ENCODE data around the gene PHYHD1. TPM values are rescaled to one million over a fixed set of nuclear protein-coding genes. Genes with fewer than 3 reads are reported as not detected.
"Not testable (repeated sequence)": the region's sequence is repeated elsewhere in the genome, so short reads cannot be mapped to it uniquely, and the experiment has no call there.

PHYHD1 gene
- total RNA-seq, 2 experiments from 2014 or later, result 1.1 to 1.4 TPM

- POLR2A ChIA-PET, result interaction anchor here (1.5 kb wide), 1 partner anchor 104 kb away, joined by 4 read pairs; the partner anchor contains the start of gene SPOUT1
- H3K9me3 Mint-ChIP-seq, result no peaks in the 10 kb centered on the region
- DNase-seq, result no peak
- H3K27me3 Mint-ChIP-seq, result no peaks in the 10 kb centered on the region
- no peaks in the 10 kb centered on the region for H3K36me3 Mint-ChIP-seq (ENCODE audit: low read depth)
- no peak overlapping the region for H3K4me3 Mint-ChIP-seq
- H3K27ac Mint-ChIP-seq, result no peak overlapping the region
- CTCF ChIA-PET, result interaction anchor here (0.6 to 1.2 kb wide), 3 partner anchors 19 to 72 kb away, joined by 3 to 6 read pairs (median 5); no protein-coding TSS in a partner anchor
- H3K4me1 Mint-ChIP-seq, result no peaks in the 10 kb centered on the region
These were observed 12.9 kb downstream of the PHYHD1 start for GRCh38 chr9:128933731-128934130.

DNA sequence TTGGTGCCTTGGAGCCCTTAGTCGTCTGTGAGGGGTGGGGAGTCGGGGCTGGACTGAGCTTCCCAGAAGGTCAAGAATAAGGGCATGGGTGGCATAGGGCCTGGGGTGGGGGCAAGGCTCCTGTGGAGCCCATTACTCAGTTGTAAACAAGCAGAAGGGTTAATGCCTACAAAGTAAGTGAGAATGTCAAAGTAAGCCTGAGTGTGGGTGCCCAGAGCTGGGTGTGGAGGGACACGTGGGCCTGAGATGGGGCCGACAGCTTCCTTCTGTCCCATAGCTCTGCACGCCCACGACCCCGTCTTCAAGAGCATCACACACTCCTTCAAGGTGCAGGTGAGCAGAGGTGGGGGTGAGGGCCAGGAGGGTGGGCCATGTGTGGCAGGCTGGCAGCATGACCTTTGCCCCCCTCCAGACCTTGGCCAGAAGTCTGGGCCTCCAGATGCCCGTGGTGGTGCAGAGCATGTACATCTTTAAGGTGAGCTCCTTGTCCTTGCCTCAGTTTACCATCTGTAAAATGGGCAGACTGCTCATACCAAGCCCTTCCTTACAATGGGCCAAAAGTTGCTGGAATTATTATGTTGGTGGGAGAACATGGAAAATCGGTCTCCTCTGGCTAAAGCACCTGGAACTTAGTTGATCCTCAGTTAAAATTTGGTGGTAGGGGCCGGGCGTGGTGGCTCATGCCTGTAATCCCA, 15.5 kb downstream of the PHYHD1 start:
- no peak overlapping the region for H3K4me3 Mint-ChIP-seq
- H3K27me3 Mint-ChIP-seq, result no peaks in the 10 kb centered on the region
- no peaks in the 10 kb centered on the region for H3K9me3 Mint-ChIP-seq
- no peaks in the 10 kb centered on the region for H3K4me1 Mint-ChIP-seq
- DNase-seq, result no peak
- ChIA-PET POLR2A (no interaction called here), CTCF (interaction anchor here (0.9 to 1.1 kb wide), 4 partner anchors 73 to 203 kb away, joined by 3 to 5 read pairs (median 3); partner anchors contain the start of gene SPOUT1)
- H3K27ac Mint-ChIP-seq, result no peak overlapping the region
- H3K36me3 Mint-ChIP-seq (ENCODE audit: low read depth), result no peaks in the 10 kb centered on the region

GRCh38 chr9:128937310-128938165, 16.8 kb downstream of the PHYHD1 start:
- POLR2A ChIA-PET, result interaction anchor here (0.8 kb wide), 1 partner anchor 12 kb away, joined by 3 read pairs; no protein-coding TSS in a partner anchor

DNA sequence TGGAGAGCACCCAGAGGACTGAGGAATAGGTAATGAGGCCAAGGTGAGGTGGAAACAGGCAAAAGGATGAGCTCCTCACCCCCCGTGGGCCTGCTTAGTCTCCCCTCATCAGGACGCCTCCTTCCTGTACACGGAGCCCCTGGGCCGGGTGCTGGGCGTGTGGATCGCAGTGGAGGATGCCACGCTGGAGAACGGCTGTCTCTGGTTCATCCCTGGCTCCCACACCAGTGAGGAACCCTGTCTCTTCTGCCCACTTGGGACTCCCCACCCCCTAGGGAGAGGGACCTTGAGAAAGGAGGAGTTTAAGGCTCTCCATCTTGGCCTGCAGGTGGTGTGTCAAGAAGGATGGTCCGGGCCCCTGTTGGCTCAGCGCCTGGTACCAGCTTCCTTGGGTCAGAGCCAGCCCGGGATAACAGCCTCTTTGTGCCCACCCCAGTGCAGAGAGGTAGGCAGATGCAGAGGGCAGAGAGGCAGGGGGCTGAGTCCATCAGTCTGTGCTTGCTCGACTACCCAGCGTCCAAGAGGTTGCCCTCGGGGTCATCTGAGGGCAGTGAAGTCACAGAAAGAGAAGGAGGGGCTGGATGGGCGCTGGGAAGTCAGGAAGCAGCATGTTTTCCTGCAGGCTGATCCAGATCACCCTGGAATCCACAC, 19.6 kb downstream of the PHYHD1 start:
- ChIA-PET POLR2A (no interaction called here), CTCF (no interaction called here)
- H3K36me3 Mint-ChIP-seq (ENCODE audit: low read depth), result no peaks in the 10 kb centered on the region
- H3K4me3 Mint-ChIP-seq, result no peak overlapping the region
- DNase-seq, result no peak
- H3K4me1 Mint-ChIP-seq, result no peaks in the 10 kb centered on the region
- no peak overlapping the region for H3K27ac Mint-ChIP-seq
- H3K9me3 Mint-ChIP-seq, result no peaks in the 10 kb centered on the region
- H3K27me3 Mint-ChIP-seq, result no peaks in the 10 kb centered on the region

More at GRCh38 chr9:128937310-128938165, 16.8 kb downstream of the PHYHD1 start:
- no peaks in the 10 kb centered on the region for H3K4me1 Mint-ChIP-seq
- CTCF ChIA-PET, result interaction anchor here (0.6 to 1.3 kb wide), 3 partner anchors 63 to 201 kb away, joined by 3 to 4 read pairs (median 3); no protein-coding TSS in a partner anchor
- H3K4me3 Mint-ChIP-seq, result no peak overlapping the region
- no peak overlapping the region for H3K27ac Mint-ChIP-seq
- H3K27me3 Mint-ChIP-seq, result no peaks in the 10 kb centered on the region
- no peak for DNase-seq
- no peaks in the 10 kb centered on the region for H3K36me3 Mint-ChIP-seq (ENCODE audit: low read depth)
- no peaks in the 10 kb centered on the region for H3K9me3 Mint-ChIP-seq

GRCh38 chr9:128940946-128941755, 20.4 kb downstream of the PHYHD1 start:
- no peak for DNase-seq
- Mint-ChIP-seq H3K4me1 (peaks cover 8% of the 10 kb centered on the region), H3K36me3 (ENCODE audit: low read depth) (peaks cover 5% of the 10 kb centered on the region), H3K4me3 (no peak overlapping the region), H3K27me3 (no peaks in the 10 kb centered on the region), H3K9me3 (no peaks in the 10 kb centered on the region), H3K27ac (no peak overlapping the region)
- CTCF ChIA-PET, result no interaction called here
- POLR2A ChIA-PET, result no interaction called here

- ChIA-PET POLR2A (no interaction called here), CTCF (interaction anchor here (0.8 to 1.7 kb wide), 2 partner anchors 15 to 83 kb away, joined by 3 to 5 read pairs; no protein-coding TSS in a partner anchor)
- Mint-ChIP-seq H3K27me3 (no peaks in the 10 kb centered on the region), H3K27ac (no peak overlapping the region), H3K9me3 (no peaks in the 10 kb centered on the region), H3K4me3 (no peak overlapping the region), H3K36me3 (ENCODE audit: low read depth) (peaks cover 9% of the 10 kb centered on the region), H3K4me1 (peaks cover 28% of the 10 kb centered on the region)
- no peak for DNase-seq
These were observed 23.2 kb downstream of the PHYHD1 start for GRCh38 chr9:128943832-128944620.

GRCh38 chr9:128944966-128945365, 24.2 kb downstream of the PHYHD1 start:
- H3K9me3 Mint-ChIP-seq; H3K27me3 Mint-ChIP-seq; H3K36me3 Mint-ChIP-seq (ENCODE audit: low read depth); H3K27ac Mint-ChIP-seq; H3K4me3 Mint-ChIP-seq; DNase-seq: not testable (repeated sequence)
- H3K4me1 Mint-ChIP-seq, result peaks cover 29% of the 10 kb centered on the region
- ChIA-PET POLR2A (interaction anchor here (1.1 kb wide), 1 partner anchor 63 kb away, joined by 4 read pairs; the partner anchor contains the start of genes KYAT1 and LRRC8A), CTCF (interaction anchor here (1.7 kb wide), 1 partner anchor 16 kb away, joined by 5 read pairs; no protein-coding TSS in a partner anchor)

GRCh38 chr9:128945798-128946501, 25.2 kb downstream of the PHYHD1 start:
- Mint-ChIP-seq H3K27ac (peak overlapping the region; percentile 29), H3K4me3 (peak overlapping the region; percentile 79), H3K36me3 (ENCODE audit: low read depth) (peaks cover 12% of the 10 kb centered on the region), H3K27me3 (no peaks in the 10 kb centered on the region), H3K9me3 (no peaks in the 10 kb centered on the region), H3K4me1 (peaks cover 33% of the 10 kb centered on the region)
- CTCF ChIA-PET, result interaction anchor here (1.7 kb wide), 1 partner anchor 17 kb away, joined by 5 read pairs; no protein-coding TSS in a partner anchor
- POLR2A ChIA-PET, result interaction anchor here (1.1 to 1.2 kb wide), 2 partner anchors 9 to 64 kb away, joined by 3 to 4 read pairs; partner anchors contain the start of genes KYAT1 and LRRC8A
- no peak for DNase-seq

DNA sequence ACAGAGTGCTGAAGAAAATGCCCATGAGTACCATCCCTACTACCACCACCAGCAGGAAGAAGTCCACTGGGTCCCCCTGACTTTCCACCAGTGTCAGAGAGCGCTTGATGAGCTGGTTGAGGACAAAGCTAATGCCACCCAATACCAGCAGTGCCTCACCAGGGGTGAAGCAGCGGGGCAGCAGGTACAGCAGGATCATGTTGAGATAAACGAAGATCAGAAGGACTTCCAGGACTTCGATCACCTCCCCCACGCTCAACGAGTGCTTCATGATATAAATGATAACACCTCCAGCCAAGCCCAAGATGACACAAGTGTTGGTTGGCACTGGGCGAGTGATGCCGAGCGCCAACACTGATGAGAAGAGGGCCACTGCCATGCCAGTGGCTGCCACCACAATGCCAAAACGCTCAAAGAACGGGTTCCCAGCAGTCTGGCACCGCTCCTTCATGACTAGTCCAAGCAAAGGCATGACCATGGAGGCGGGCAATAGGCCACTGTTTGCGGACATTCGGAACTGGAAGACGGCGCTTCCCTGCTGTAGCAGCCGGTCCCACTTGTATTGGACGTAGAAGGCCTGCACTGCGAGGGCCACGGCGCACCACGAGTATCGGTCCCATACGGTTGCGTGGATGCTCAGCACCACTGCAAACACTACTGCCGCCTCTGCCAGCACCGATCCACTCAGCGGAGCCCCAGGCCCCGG, 25.9 kb downstream of the PHYHD1 start:
- ChIA-PET POLR2A (interaction anchor here (1.2 kb wide), 1 partner anchor 8 kb away, joined by 3 read pairs; no protein-coding TSS in a partner anchor), CTCF (no interaction called here)
- Mint-ChIP-seq H3K4me1 (peaks cover 35% of the 10 kb centered on the region), H3K9me3 (no peaks in the 10 kb centered on the region), H3K27ac (peak overlapping the region; percentile 84), H3K4me3 (peak overlapping the region; percentile 79), H3K36me3 (ENCODE audit: low read depth) (peaks cover 16% of the 10 kb centered on the region), H3K27me3 (no peaks in the 10 kb centered on the region)
- peak; percentile 18 for DNase-seq

- DNase-seq, result no peak
- H3K27ac Mint-ChIP-seq, result peak overlapping the region; percentile 84
- H3K4me3 Mint-ChIP-seq, result peak overlapping the region; percentile 79
- peaks cover 35% of the 10 kb centered on the region for H3K4me1 Mint-ChIP-seq
- peaks cover 16% of the 10 kb centered on the region for H3K36me3 Mint-ChIP-seq (ENCODE audit: low read depth)
- ChIA-PET POLR2A (interaction anchor here (0.6 kb wide), 1 partner anchor 29 kb away, joined by 3 read pairs; no protein-coding TSS in a partner anchor), CTCF (no interaction called here)
- H3K9me3 Mint-ChIP-seq, result no peaks in the 10 kb centered on the region
- no peaks in the 10 kb centered on the region for H3K27me3 Mint-ChIP-seq
These were observed 26.4 kb downstream of the PHYHD1 start for GRCh38 chr9:128947277-128947526.
